GM12864 (cell line): ENCODE results near the gene RBM6.

ENCODE experiments used
- DNase-seq: peaks from one replicate; pipeline ENCODE4 v3.0.0-alpha.2; 2011; ENCODE audit warnings: low read depth
- H3K4me3 ChIP-seq: 2 replicates; pipeline ENCODE4 v1.5.1; 2011; ENCODE audit warnings: mild to moderate bottlenecking, low read depth, low read length, control low read depth
- CTCF ChIP-seq: IDR thresholded peaks from 2 replicates; pipeline ENCODE4 v1.5.1; 2011; ENCODE audit warnings: low read depth, mild to moderate bottlenecking, moderate library complexity, low read length, control low read depth, inconsistent platforms; ENCODE audit errors: missing control alignments

The RBM6 gene

GRCh38 chr3:49952924-49953323, 13.0 kb downstream of the RBM6 start:
- DNase-seq: no peak
- no peak for TF ChIP-seq CTCF
- no peak overlapping the region for H3K4me3 ChIP-seq

- TF ChIP-seq CTCF: no peak
- H3K4me3 ChIP-seq: no peak overlapping the region
- DNase-seq: no peak
Measured at GRCh38 chr3:49955636-49956035, 15.7 kb downstream of the RBM6 start.

- no peak overlapping the region for H3K4me3 ChIP-seq
- no peak for DNase-seq
- TF ChIP-seq CTCF: no peak
Measured at GRCh38 chr3:49966233-49966942, 26.4 kb downstream of the RBM6 start.

GRCh38 chr3:49967291-49967690, 27.3 kb downstream of the RBM6 start:
- TF ChIP-seq CTCF: no peak
- H3K4me3 ChIP-seq: no peak overlapping the region
- no peak for DNase-seq

- no peak for DNase-seq
- TF ChIP-seq CTCF: no peak
- H3K4me3 ChIP-seq: no peak overlapping the region
Measured at GRCh38 chr3:49968346-49968745, 28.4 kb downstream of the RBM6 start.

GRCh38 chr3:49972656-49973055, 32.7 kb downstream of the RBM6 start:
- no peak for TF ChIP-seq CTCF
- no peak for DNase-seq
- H3K4me3 ChIP-seq: no peak overlapping the region

- no peak for TF ChIP-seq CTCF
- DNase-seq: no peak
- no peak overlapping the region for H3K4me3 ChIP-seq
Measured at GRCh38 chr3:49976942-49977341, 37.0 kb downstream of the RBM6 start.
